CD4-positive, alpha-beta T cell treated with Interleukin-6 at 100 ng/mL for 8 hours (primary cell): ENCODE measurements around the gene CD40.

Experiments used
- DNase-seq: peaks from one replicate; pipeline ENCODE4 v3.0.0-alpha.2; 2020; ENCODE audit warnings: mixed read lengths, low spot score

The CD40 gene

GRCh38 chr20:46122516-46123481 lies 4.7 kb downstream of the CD40 start:
- no peak for DNase-seq

GRCh38 chr20:46123482-46124245 lies 5.5 kb downstream of the CD40 start:
- no peak for DNase-seq

- DNase-seq: no peak
Measured at GRCh38 chr20:46126440-46127056, 8.4 kb downstream of the CD40 start.

- no peak for DNase-seq
Measured at GRCh38 chr20:46127396-46128010, 9.4 kb downstream of the CD40 start.

DNA sequence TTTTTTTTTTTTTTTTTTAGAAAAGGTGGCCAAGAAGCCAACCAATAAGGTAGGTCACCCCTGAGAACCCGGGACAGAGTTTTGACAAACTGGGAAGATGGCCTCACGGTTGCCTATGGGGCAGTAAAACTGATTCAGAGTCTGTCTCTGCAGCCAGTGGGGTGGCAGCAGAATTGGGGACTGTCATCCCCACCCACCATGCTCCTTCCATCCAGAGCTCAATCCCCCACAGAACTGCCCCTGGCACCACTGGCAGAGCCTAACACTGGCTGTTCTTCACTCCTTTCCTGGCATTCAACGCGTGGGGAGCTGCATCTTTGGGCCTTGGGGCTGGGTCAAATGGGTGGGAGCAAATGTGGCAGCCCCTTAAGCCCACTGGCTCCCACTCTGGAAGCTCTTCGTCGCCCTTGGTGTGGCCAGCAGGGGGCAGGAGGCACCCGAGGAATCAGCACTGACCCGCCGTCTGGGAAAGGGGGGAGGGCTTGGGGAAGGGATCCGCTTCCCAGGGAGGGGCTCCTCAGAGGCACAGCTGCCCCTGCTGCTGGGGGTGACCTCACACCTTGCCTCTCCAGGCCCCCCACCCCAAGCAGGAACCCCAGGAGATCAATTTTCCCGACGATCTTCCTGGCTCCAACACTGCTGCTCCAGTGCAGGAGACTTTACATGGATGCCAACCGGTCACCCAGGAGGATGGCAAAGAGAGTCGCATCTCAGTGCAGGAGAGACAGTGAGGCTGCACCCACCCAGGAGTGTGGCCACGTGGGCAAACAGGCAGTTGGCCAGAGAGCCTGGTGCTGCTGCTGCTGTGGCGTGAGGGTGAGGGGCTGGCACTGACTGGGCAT lies 10.4 kb downstream of the CD40 start:
- DNase-seq: no peak

- DNase-seq: no peak
Measured at GRCh38 chr20:46129955-46130481, 11.9 kb downstream of the CD40 start.

GRCh38 chr20:46130534-46130933 lies 12.4 kb downstream of the CD40 start:
- no peak for DNase-seq

DNA sequence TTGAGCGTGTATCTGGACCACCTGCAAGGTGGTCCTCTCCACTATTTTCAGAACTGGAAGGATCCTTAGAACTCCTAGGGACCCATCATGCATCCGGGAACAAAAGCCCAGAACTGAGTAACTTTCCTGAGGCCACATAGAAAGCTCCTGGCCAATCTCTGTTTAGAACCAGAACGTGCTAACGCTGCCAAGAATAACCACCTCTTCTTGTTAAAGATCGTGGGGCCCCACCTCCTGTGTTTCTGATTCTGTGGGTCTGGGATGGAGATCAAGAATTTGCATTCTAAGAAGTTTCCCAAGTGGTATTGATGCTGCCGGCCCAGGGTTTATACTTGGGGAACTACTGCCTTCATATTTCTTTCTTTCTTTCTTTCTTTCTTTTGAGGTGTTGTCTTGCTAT lies 13.3 kb downstream of the CD40 start:
- no peak for DNase-seq

DNA sequence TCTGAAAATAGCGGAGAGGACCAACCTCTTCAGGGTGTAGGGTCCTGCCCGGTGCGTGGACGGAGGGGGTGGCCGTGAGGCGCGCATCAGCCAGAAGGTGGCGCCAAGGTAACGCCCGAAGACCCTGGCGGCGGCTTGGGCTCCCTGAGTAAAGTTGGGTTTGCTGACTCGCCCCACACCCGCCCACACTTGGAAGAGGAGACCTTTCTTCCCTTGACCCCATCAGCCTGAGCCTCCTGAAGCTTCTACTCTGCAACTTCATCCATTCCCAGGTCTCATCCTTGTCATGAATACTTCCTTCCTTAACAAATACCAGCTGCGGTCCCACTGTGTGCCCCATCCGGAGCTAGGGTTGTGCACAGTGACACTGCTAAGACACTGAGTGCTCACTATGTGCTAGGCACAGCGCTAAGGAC lies 14.6 kb downstream of the CD40 start:
- peak; percentile 55 for DNase-seq

DNA sequence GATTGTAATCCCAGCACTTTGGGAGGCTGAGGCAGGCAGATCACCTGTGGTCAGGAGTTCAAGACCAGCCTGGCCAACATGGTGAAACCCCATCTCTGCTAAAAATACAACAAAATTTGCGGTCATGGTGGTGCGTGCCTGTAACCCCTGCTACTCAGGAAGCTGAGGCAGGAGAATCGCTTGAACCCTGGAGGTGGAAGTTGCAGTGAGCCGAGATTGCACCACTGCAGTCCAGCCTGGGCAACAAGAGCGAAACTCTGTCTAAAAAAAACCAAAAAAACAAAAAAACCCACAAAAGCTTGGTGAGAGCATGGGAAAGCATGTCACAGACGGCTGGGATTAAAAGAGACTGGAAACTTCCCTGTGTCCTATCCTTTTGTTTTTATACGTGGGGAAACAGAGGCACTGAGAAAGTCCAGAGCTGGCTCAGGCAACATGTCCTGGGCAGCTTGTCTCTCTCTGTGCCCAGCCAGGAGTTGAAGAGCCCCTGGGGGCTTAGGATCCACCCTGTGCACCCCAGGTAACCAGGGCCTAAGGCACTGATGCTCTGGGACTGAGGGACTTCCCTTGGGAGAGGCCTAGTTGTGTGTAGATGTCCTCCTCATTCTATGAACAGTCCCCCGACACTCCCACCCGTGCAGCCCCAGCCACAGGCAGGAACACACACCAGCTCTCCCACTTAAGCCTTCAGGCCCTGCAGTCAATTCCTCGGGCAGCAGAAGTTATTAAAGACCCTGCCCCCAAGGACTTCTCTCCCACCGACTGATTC lies 16.0 kb downstream of the CD40 start:
- no peak for DNase-seq

DNA sequence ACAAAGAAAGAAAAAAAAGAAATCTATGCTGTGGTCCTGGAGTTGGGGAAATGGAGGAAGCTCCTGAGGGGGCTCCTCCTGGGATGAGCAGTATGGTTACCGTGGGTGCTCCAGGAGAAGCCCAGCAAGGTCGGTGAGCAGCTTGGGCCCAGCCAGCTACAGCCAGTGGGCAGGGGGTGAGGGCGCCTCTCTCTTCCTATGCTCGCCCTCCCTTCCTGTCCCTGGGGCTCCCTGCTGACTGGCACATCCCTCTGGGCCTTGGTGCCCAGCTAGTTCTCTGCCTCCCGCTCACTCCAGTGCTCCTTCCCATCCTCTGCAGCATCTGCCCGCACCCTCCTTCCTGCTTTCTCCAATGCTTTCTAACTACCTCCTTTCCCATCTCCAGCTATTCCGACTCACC lies 16.6 kb downstream of the CD40 start:
- no peak for DNase-seq

GRCh38 chr20:46135856-46136633 lies 17.9 kb downstream of the CD40 start:
- DNase-seq: no peak

GRCh38 chr20:46137816-46138215 lies 19.7 kb downstream of the CD40 start:
- DNase-seq: no peak

- DNase-seq: no peak
Measured at GRCh38 chr20:46139266-46139889, 21.3 kb downstream of the CD40 start.

GRCh38 chr20:46139908-46140482 lies 21.9 kb downstream of the CD40 start:
- no peak for DNase-seq

GRCh38 chr20:46142124-46142523 lies 24.0 kb downstream of the CD40 start:
- no peak for DNase-seq

GRCh38 chr20:46144432-46145025 lies 26.4 kb downstream of the CD40 start:
- DNase-seq: no peak

- no peak for DNase-seq
Measured at GRCh38 chr20:46145713-46146112, 27.6 kb downstream of the CD40 start.
